Suprapubic skin (tissue), 4 donors: ENCODE results near the gene C2.

Experiments used
- EP300 ChIP-seq: sonication (generic); formaldehyde crosslinking; IDR thresholded peaks from one replicate; pipeline ENCODE4 v1.6.1; 2017; ENCODE audit warnings: antibody characterized with exemption
- POLR2A ChIP-seq, 2 donors: fragments of 450-650 bp; IDR thresholded peaks; one replicate each; pipeline ENCODE4 v1.6.1; 2017; ENCODE audit warnings: antibody characterized with exemption in 2 of 2, mild to moderate bottlenecking in 2 of 2, moderate library complexity in 2 of 2
- POLR2AphosphoS5 ChIP-seq, 3 donors: sonication (generic); formaldehyde crosslinking; IDR thresholded peaks; one replicate each; pipeline ENCODE4 v1.6.1; 2017; ENCODE audit warnings: antibody characterized with exemption in 3 of 3
- TF ChIP-seq, protein P1 (sequence below), 2 donors: fragments of 200-600 bp in 1 of 2; fragments of 450-650 bp in 1 of 2; sonication (generic) in 1 of 2; IDR thresholded peaks; one replicate each; pipeline ENCODE4 v1.5.1; 2016 to 2019; ENCODE audit warnings: antibody characterized with exemption in 2 of 2, mild to moderate bottlenecking in 1 of 2, moderate library complexity in 1 of 2

DNA sequence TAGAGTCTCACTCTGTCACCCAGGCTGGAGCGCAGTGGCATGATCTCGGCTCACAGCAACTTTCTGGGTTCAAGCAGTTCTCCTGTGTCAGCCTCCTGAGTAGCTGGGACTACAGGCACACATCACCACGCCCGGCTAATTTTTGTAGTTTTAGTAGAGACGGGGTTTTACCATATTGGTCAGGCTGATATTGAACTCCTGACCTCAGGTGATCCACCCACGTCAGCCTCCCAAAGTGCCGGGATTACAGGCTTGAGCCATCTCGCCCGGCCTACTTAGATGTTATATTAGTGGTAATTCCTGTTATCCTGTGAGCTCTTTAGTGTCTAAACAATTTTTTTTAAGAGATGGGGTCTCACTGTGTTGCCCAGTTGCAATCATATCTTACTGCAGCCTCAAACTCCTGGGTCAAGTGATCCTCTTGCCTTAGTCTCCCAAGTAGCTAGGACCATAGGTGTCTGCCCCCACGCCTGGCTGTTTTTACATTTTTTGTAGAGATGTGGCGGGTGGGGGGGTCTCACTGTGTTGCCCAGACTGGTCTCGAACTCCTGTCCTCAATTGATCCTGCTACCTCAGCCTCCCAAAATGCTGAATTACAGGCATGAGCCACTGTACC, 50.4 kb downstream of the C2 start:
- TF ChIP-seq, protein P1, sequence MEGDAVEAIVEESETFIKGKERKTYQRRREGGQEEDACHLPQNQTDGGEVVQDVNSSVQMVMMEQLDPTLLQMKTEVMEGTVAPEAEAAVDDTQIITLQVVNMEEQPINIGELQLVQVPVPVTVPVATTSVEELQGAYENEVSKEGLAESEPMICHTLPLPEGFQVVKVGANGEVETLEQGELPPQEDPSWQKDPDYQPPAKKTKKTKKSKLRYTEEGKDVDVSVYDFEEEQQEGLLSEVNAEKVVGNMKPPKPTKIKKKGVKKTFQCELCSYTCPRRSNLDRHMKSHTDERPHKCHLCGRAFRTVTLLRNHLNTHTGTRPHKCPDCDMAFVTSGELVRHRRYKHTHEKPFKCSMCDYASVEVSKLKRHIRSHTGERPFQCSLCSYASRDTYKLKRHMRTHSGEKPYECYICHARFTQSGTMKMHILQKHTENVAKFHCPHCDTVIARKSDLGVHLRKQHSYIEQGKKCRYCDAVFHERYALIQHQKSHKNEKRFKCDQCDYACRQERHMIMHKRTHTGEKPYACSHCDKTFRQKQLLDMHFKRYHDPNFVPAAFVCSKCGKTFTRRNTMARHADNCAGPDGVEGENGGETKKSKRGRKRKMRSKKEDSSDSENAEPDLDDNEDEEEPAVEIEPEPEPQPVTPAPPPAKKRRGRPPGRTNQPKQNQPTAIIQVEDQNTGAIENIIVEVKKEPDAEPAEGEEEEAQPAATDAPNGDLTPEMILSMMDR (IDR thresholded peaks at IDR 0.05) = no peak
- TF ChIP-seq POLR2A (IDR thresholded peaks at IDR 0.05) = no peak
- TF ChIP-seq EP300 = no peak
- TF ChIP-seq POLR2AphosphoS5 (IDR thresholded peaks at IDR 0.05) = no peak
